HepG2 (cell line): ENCODE measurements around the gene EIF4G3. TPM values are rescaled to one million over a fixed set of nuclear protein-coding genes. Genes with fewer than 3 reads are reported as not detected.

Experiments
- FOSL1 ChIP-seq: sonication (generic); formaldehyde crosslinking; IDR thresholded peaks from 2 replicates; pipeline ENCODE4 v1.9.0; 2021; ENCODE audit warnings: missing genetic modification reagents, borderline replicate concordance
- FOXA1 ChIP-seq, 2 experiments: fragments of 450-650 bp in 1 of 2; sonication (generic) in 1 of 2; formaldehyde crosslinking in 1 of 2; IDR thresholded peaks; 2 replicates each; pipeline versions ENCODE4 v1.4.0 to v1.6.1; 2016 to 2020; ENCODE audit warnings: missing genetic modification reagents in 1 of 2
- FOXC1 ChIP-seq: sonication (generic); formaldehyde crosslinking; IDR thresholded peaks from 2 replicates; pipeline ENCODE4 v1.8.0; 2022; ENCODE audit warnings: mild to moderate bottlenecking, missing genetic modification reagents, borderline replicate concordance
- FOXJ3 ChIP-seq: sonication (generic); formaldehyde crosslinking; IDR thresholded peaks from 2 replicates; pipeline ENCODE4 v1.4.0; 2020; ENCODE audit warnings: missing genetic modification reagents, mild to moderate bottlenecking, borderline replicate concordance
- HNRNPK ChIP-seq: fragments of 200-400 bp; formaldehyde crosslinking; IDR thresholded peaks from 2 replicates; pipeline ENCODE4 v1.6.1; 2018; ENCODE audit warnings: low read length, low read depth, moderate library complexity, mild to moderate bottlenecking; ENCODE audit not compliant: poor library complexity, severe bottlenecking
- HOXA7 ChIP-seq: sonication (generic); formaldehyde crosslinking; IDR thresholded peaks from 2 replicates; pipeline ENCODE4 v1.8.1; 2022; ENCODE audit warnings: mild to moderate bottlenecking, missing genetic modification reagents, moderate library complexity
- KDM2A ChIP-seq: sonication (generic); formaldehyde crosslinking; IDR thresholded peaks from 2 replicates; pipeline ENCODE4 v1.4.0; 2020; ENCODE audit warnings: low read depth, missing genetic modification reagents, borderline replicate concordance
- MAZ ChIP-seq, 2 experiments: sonication (generic) in 1 of 2; formaldehyde crosslinking in 1 of 2; IDR thresholded peaks; 2 replicates each; pipeline versions ENCODE4 v1.5.0 to v1.6.1; 2012 to 2020; ENCODE audit warnings: low read depth in 2 of 2, mild to moderate bottlenecking in 2 of 2, borderline replicate concordance in 1 of 2, improper control_type of control experiment in 1 of 2, low read length in 1 of 2, missing genetic modification reagents in 1 of 2, moderate library complexity in 1 of 2
- NFATC3 ChIP-seq: sonication (generic); formaldehyde crosslinking; IDR thresholded peaks from 2 replicates; pipeline ENCODE4 v1.5.1; 2020; ENCODE audit warnings: mild to moderate bottlenecking, missing genetic modification reagents
- RBM22 ChIP-seq: fragments of 200-400 bp; formaldehyde crosslinking; optimal IDR thresholded peaks from 2 replicates; pipeline ENCODE3; 2017; ENCODE audit warnings: mild to moderate bottlenecking, low read length, moderate library complexity
- RFXANK ChIP-seq: IDR thresholded peaks from 2 replicates; pipeline ENCODE4 v1.6.1; 2016
- SP1 ChIP-seq, 2 experiments: fragments of 450-650 bp in 1 of 2; sonication (generic) in 1 of 2; formaldehyde crosslinking in 1 of 2; IDR thresholded peaks; 2 replicates each; pipeline versions ENCODE4 v1.4.0 to v1.6.1; 2016 to 2020; ENCODE audit warnings: missing genetic modification reagents in 1 of 2
- ZFP62 ChIP-seq: sonication (generic); formaldehyde crosslinking; IDR thresholded peaks from 2 replicates; pipeline ENCODE4 v1.4.0; 2020; ENCODE audit warnings: missing genetic modification reagents
- ZFYVE20 ChIP-seq: sonication (generic); formaldehyde crosslinking; IDR thresholded peaks from 2 replicates; pipeline ENCODE4 v1.8.0; 2023; ENCODE audit warnings: low read depth, mild to moderate bottlenecking, moderate library complexity, missing genetic modification reagents, borderline replicate concordance
- ZNF749 ChIP-seq: sonication (generic); formaldehyde crosslinking; IDR thresholded peaks from 2 replicates; pipeline ENCODE4 v1.8.0; 2022; ENCODE audit warnings: mild to moderate bottlenecking, missing genetic modification reagents, moderate library complexity, borderline replicate concordance
- ZNF788 ChIP-seq: sonication (generic); formaldehyde crosslinking; IDR thresholded peaks from 2 replicates; pipeline ENCODE4 v1.5.0; 2020; ENCODE audit warnings: mild to moderate bottlenecking, missing genetic modification reagents, borderline replicate concordance
- ZNF841 ChIP-seq: sonication (generic); formaldehyde crosslinking; IDR thresholded peaks from 2 replicates; pipeline ENCODE4 v1.8.1; 2023; ENCODE audit warnings: missing genetic modification reagents, borderline replicate concordance
- ZNF850 ChIP-seq: sonication (generic); formaldehyde crosslinking; conservative IDR thresholded peaks from 2 replicates; pipeline ENCODE4 v1.9.0; 2021; ENCODE audit warnings: mild to moderate bottlenecking, missing genetic modification reagents
- ZSCAN25 ChIP-seq: sonication (generic); formaldehyde crosslinking; IDR thresholded peaks from 2 replicates; pipeline ENCODE4 v1.8.0; 2022; ENCODE audit warnings: mild to moderate bottlenecking, missing genetic modification reagents
- polyA plus RNA-seq, 8 experiments: library from polyadenylated mRNA; depleted of rRNA in 3 of 8; stranded (reverse) in 7 of 8; unstranded in 1 of 8; fragments of >200 nt; fragmentation: Illumina TruSeq in 4 of 8; extraction: Trizol in 4 of 8; gene quantifications; 2 replicates each; pipeline versions ENCODE4 v1.2.1 to v1.2.3, GENCODE V29; 2011 to 2016; ENCODE audit warnings: low read depth in 4 of 8, missing spikeins in 1 of 8, mixed read lengths in 1 of 8; ENCODE audit not compliant: insufficient read depth in 1 of 8
- total RNA-seq, 5 experiments: library from RNA; depleted of rRNA; stranded (reverse); fragments of >200 nt; fragmentation: Illumina TruSeq; extraction: Trizol; gene quantifications; 2 replicates each; pipeline ENCODE4 v1.2.3, GENCODE V29; 2016; ENCODE audit warnings: low read depth in 1 of 5
- TF ChIP-seq, protein P1 (sequence below): fragments of 450-650 bp; IDR thresholded peaks from 2 replicates; pipeline ENCODE4 v1.6.1; 2016
- TF ChIP-seq, protein P2 (sequence below): conservative IDR thresholded peaks from 2 replicates; pipeline ENCODE4 v1.6.1; 2018; ENCODE audit warnings: missing genetic modification reagents
- TF ChIP-seq, protein P3 (sequence below): sonication (generic); formaldehyde crosslinking; IDR thresholded peaks from 2 replicates; pipeline ENCODE4 v1.5.1; 2020; ENCODE audit warnings: missing genetic modification reagents, mild to moderate bottlenecking, borderline replicate concordance
- TF ChIP-seq, protein P4 (sequence below): sonication (generic); formaldehyde crosslinking; IDR thresholded peaks from 2 replicates; pipeline ENCODE4 v1.5.0; 2020; ENCODE audit warnings: missing genetic modification reagents

EIF4G3 gene
- total and polyA plus RNA-seq, 2 of the 13 experiments (the other 11 are each of a cell fraction or from before 2014, with no cell fraction given), result 22.2 to 27.6 TPM

DNA sequence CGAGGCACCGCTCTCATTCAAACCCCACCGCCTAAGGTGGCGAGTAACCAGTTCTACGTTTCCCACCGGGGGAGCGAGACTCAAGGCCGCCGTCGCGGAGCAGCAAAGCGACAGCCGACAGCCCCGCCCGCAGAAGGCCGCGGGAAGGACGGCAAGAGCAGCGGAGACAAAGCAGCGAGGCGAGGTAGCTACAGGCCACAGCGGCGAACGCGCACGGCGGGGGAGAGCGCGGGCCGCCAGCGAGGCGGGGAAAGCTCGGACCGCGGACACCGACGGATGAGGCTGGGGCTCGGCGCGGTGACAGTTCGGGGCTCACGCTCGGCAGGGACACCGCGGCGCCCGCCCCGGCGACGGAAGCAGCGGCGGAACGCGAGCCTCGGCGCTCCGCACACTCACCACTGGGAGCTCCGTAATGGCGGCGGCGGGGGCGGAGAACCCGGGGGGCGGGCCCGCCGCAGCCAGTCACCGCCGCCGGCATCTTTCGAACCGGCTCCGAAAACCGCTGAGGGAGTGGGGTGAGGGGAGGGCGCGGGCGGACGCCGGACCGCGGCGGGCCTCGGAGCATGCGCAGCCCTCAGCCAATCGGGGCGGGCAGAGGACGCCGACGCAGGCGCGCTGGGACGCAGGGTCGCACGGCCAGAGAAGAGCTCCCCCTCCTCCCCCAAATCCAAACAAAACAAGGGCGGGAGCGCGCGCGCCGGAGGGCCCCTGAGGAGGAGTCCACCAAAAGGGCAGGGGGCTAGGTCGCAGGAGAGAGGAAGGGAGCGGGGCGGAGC is 390.3 kb downstream of the EIF4G3 start (continued):
- TF ChIP-seq, protein P1, sequence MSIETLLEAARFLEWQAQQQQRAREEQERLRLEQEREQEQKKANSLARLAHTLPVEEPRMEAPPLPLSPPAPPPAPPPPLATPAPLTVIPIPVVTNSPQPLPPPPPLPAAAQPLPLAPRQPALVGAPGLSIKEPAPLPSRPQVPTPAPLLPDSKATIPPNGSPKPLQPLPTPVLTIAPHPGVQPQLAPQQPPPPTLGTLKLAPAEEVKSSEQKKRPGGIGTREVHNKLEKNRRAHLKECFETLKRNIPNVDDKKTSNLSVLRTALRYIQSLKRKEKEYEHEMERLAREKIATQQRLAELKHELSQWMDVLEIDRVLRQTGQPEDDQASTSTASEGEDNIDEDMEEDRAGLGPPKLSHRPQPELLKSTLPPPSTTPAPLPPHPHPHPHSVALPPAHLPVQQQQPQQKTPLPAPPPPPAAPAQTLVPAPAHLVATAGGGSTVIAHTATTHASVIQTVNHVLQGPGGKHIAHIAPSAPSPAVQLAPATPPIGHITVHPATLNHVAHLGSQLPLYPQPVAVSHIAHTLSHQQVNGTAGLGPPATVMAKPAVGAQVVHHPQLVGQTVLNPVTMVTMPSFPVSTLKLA, result peak; percentile 24; the same call in 1 of the 2 replicates
- TF ChIP-seq, protein P2, sequence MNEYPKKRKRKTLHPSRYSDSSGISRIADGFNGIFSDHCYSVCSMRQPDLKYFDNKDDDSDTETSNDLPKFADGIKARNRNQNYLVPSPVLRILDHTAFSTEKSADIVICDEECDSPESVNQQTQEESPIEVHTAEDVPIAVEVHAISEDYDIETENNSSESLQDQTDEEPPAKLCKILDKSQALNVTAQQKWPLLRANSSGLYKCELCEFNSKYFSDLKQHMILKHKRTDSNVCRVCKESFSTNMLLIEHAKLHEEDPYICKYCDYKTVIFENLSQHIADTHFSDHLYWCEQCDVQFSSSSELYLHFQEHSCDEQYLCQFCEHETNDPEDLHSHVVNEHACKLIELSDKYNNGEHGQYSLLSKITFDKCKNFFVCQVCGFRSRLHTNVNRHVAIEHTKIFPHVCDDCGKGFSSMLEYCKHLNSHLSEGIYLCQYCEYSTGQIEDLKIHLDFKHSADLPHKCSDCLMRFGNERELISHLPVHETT (CRISPR knock-in tag), result peak; percentile 75
- TF ChIP-seq RBM22 (peak; percentile 29), RFXANK (CRISPR knock-in tag) (peak; percentile 71; the same call in 1 of the 2 replicates), ZFP62 (CRISPR knock-in tag) (no peak), ZNF850 (CRISPR knock-in tag) (no peak), FOXJ3 (CRISPR knock-in tag) (0 out of 2 replicates have a peak, but pooled peaks have one; percentile 22), NFATC3 (CRISPR knock-in tag) (no peak), FOSL1 (CRISPR knock-in tag) (peak; percentile 35; the same call in 1 of the 2 replicates), ZNF788 (peak; percentile 68), ZSCAN25 (0 out of 2 replicates have a peak, but pooled peaks have one; percentile 38), ZNF749 (CRISPR knock-in tag) (peak; percentile 73), FOXC1 (CRISPR knock-in tag) (peak; percentile 53; the same call in 1 of the 2 replicates), ZNF841 (peak; percentile 69), FOXA1 (IDR thresholded peaks at IDR 0.05) (no peak), FOXA1 (CRISPR knock-in tag; IDR thresholded peaks at IDR 0.05) (peak; percentile 63), SP1 (IDR thresholded peaks at IDR 0.05) (no peak), SP1 (CRISPR knock-in tag; IDR thresholded peaks at IDR 0.05) (peak; percentile 64; the same call in 1 of the 2 replicates), HNRNPK (peak; percentile 85), MAZ (IDR thresholded peaks at IDR 0.05; ENCODE audit: borderline replicate concordance, low read depth, low read length) (peak; percentile 88; the same call in 1 of the 2 replicates), MAZ (CRISPR knock-in tag; IDR thresholded peaks at IDR 0.05; ENCODE audit: low read depth) (peak; percentile 76), ZFYVE20 (CRISPR knock-in tag) (0 out of 2 replicates have a peak, but pooled peaks have one; percentile 35), HOXA7 (CRISPR knock-in tag) (no peak), KDM2A (CRISPR knock-in tag) (peak; percentile 58)
- TF ChIP-seq, protein P3, sequence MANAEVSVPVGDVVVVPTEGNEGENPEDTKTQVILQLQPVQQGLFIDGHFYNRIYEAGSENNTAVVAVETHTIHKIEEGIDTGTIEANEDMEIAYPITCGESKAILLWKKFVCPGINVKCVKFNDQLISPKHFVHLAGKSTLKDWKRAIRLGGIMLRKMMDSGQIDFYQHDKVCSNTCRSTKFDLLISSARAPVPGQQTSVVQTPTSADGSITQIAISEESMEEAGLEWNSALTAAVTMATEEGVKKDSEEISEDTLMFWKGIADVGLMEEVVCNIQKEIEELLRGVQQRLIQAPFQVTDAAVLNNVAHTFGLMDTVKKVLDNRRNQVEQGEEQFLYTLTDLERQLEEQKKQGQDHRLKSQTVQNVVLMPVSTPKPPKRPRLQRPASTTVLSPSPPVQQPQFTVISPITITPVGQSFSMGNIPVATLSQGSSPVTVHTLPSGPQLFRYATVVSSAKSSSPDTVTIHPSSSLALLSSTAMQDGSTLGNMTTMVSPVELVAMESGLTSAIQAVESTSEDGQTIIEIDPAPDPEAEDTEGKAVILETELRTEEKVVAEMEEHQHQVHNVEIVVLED (CRISPR knock-in tag), result peak; percentile 83
- TF ChIP-seq, protein P4, sequence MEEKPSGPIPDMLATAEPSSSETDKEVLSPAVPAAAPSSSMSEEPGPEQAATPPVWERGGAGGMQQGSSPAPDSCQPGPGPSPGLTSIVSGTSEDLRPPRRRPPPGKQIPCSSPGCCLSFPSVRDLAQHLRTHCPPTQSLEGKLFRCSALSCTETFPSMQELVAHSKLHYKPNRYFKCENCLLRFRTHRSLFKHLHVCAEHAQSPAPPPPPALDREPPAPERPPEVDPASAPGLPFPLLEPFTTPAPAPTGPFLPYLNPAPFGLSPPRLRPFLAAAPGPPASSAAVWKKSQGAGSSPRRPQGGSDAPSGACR (CRISPR knock-in tag), result peak; percentile 78; the same call in 1 of the 2 replicates
